Measurements from ENCODE around the gene TFR2.

DNA sequence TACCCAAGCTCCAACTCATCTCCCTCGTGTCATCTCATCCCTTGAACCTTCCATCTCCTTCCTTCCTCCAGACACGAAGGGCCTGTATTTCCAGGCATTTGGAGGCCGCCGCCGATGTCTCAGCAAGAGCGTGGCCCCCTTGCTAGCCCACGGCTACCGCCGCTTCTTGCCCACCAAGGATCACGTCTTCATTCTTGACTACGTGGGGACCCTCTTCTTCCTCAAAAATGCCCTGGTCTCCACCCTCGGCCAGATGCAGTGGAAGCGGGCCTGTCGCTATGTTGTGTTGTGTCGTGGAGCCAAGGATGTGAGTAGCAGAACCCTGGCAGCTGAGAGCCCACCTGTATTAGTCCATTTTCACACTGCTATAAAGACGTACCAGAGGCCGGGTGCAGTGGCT, 49.8 kb downstream of the TFR2 start:
- TF ChIP-seq, protein P1, sequence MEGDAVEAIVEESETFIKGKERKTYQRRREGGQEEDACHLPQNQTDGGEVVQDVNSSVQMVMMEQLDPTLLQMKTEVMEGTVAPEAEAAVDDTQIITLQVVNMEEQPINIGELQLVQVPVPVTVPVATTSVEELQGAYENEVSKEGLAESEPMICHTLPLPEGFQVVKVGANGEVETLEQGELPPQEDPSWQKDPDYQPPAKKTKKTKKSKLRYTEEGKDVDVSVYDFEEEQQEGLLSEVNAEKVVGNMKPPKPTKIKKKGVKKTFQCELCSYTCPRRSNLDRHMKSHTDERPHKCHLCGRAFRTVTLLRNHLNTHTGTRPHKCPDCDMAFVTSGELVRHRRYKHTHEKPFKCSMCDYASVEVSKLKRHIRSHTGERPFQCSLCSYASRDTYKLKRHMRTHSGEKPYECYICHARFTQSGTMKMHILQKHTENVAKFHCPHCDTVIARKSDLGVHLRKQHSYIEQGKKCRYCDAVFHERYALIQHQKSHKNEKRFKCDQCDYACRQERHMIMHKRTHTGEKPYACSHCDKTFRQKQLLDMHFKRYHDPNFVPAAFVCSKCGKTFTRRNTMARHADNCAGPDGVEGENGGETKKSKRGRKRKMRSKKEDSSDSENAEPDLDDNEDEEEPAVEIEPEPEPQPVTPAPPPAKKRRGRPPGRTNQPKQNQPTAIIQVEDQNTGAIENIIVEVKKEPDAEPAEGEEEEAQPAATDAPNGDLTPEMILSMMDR (conservative IDR thresholded peaks at IDR 0.05; ENCODE audit: low read length), result no peak
- no peak for TF ChIP-seq EZH2phosphoT487 (IDR thresholded peaks at IDR 0.05; ENCODE audit: borderline replicate concordance, low read depth, low read length)

All from OCI-LY7 (cell line).